Stimulated activated CD4-positive, alpha-beta T cell treated with anti-CD3 and anti-CD28 coated beads, Interleukin-1b, Interleukin-23, amount 100 ng/mL, for 24 hours (primary cell): ENCODE results near the gene SLC38A3.

ENCODE experiments used
- DNase-seq, 4 experiments: peaks; one replicate each; pipeline ENCODE4 v3.0.0-alpha.2; 2020; ENCODE audit warnings: low read depth in 4 of 4, low spot score in 1 of 4

Gene SLC38A3

GRCh38 chr3:50204804-50205412, at the start of gene SLC38A3:
SLC38A3 (plus strand) TSS chr3:50205271; CDS start chr3:50214200, 8,929 bp downstream.
- no peak for DNase-seq

GRCh38 chr3:50155491-50155878, 49.6 kb upstream of the SLC38A3 start:
- DNase-seq, result no peak

GRCh38 chr3:50155891-50156290, 49.2 kb upstream of the SLC38A3 start:
- no peak for DNase-seq

GRCh38 chr3:50156549-50157493, 48.2 kb upstream of the SLC38A3 start:
- DNase-seq, result no peak

GRCh38 chr3:50157827-50158529, 47.1 kb upstream of the SLC38A3 start:
- DNase-seq, result no peak

- no peak for DNase-seq
Measured at GRCh38 chr3:50158530-50159146, 46.4 kb upstream of the SLC38A3 start.

GRCh38 chr3:50160561-50160983, 44.5 kb upstream of the SLC38A3 start:
- no peak for DNase-seq

GRCh38 chr3:50161320-50161719, 43.8 kb upstream of the SLC38A3 start:
- no peak for DNase-seq

GRCh38 chr3:50162034-50162883, 42.8 kb upstream of the SLC38A3 start:
- no peak for DNase-seq

GRCh38 chr3:50163572-50164455, 41.3 kb upstream of the SLC38A3 start:
- no peak for DNase-seq

- no peak for DNase-seq
Measured at GRCh38 chr3:50164481-50164880, 40.6 kb upstream of the SLC38A3 start.

- no peak for DNase-seq
Measured at GRCh38 chr3:50164984-50165909, 39.8 kb upstream of the SLC38A3 start.

GRCh38 chr3:50165910-50166538, 39.0 kb upstream of the SLC38A3 start:
- DNase-seq, result no peak

- DNase-seq, result no peak
Measured at GRCh38 chr3:50166620-50167019, 38.5 kb upstream of the SLC38A3 start.

GRCh38 chr3:50167069-50167840, 37.8 kb upstream of the SLC38A3 start:
- no peak for DNase-seq

GRCh38 chr3:50167841-50168209, 37.2 kb upstream of the SLC38A3 start:
- DNase-seq, result no peak

GRCh38 chr3:50168388-50168787, 36.7 kb upstream of the SLC38A3 start:
- no peak for DNase-seq
